GM23338 (cell line): Measurements from ENCODE around the gene ARHGEF3. TPM values are rescaled to one million over a fixed set of nuclear protein-coding genes. Genes with fewer than 3 reads are reported as not detected.

Experiments
- ATAC-seq: fragments of 200-7000 bp; cut with Tn5 transposase; 3 replicates; pipeline ENCODE4 v1.9.1; 2020
- DNase-seq: peaks from one replicate; pipeline ENCODE4 v3.0.0-alpha.2; 2015; ENCODE audit warnings: low spot score
- H2AFZ ChIP-seq: fragments of 200-600 bp; sonication (generic); 2 replicates; pipeline ENCODE4 v1.8.0; 2016; ENCODE audit warnings: antibody characterized with exemption, mild to moderate bottlenecking, moderate library complexity
- H3F3A ChIP-seq: fragments of 200-600 bp; sonication (generic); replicated peaks from 2 replicates; pipeline ENCODE4 v1.8.0; 2017; ENCODE audit warnings: antibody characterized with exemption, mixed run types, low read depth
- H3K27ac ChIP-seq: fragments of 200-600 bp; sonication (generic); 2 replicates; pipeline ENCODE4 v1.6.1; 2016; ENCODE audit warnings: low read depth
- H3K27me3 ChIP-seq: fragments of 200-600 bp; sonication (generic); 2 replicates; pipeline ENCODE4 v1.8.0; 2016; ENCODE audit warnings: mild to moderate bottlenecking, mixed run types, moderate library complexity; ENCODE audit not compliant: insufficient read depth
- H3K36me3 ChIP-seq: fragments of 200-600 bp; sonication (generic); 2 replicates; pipeline ENCODE4 v1.8.0; 2016; ENCODE audit warnings: mild to moderate bottlenecking; ENCODE audit not compliant: insufficient read depth
- H3K4me1 ChIP-seq: fragments of 200-600 bp; sonication (generic); 2 replicates; pipeline ENCODE4 v1.8.0; 2016; ENCODE audit warnings: mild to moderate bottlenecking, moderate library complexity; ENCODE audit not compliant: insufficient read depth
- H3K4me2 ChIP-seq: fragments of 200-600 bp; sonication (generic); 2 replicates; pipeline ENCODE4 v1.7.1; 2017; ENCODE audit warnings: mixed run types
- H3K4me3 ChIP-seq: fragments of 200-600 bp; sonication (generic); 2 replicates; pipeline ENCODE4 v1.6.1; 2016; ENCODE audit warnings: mixed run types
- H3K79me2 ChIP-seq: fragments of 200-600 bp; sonication (generic); replicated peaks from 2 replicates; pipeline ENCODE4 v1.8.0; 2017; ENCODE audit warnings: mild to moderate bottlenecking; ENCODE audit not compliant: insufficient read depth
- H3K9me2 ChIP-seq: fragments of 200-600 bp; sonication (generic); 2 replicates; pipeline ENCODE4 v1.8.0; 2017; ENCODE audit not compliant: insufficient read depth
- H4K20me1 ChIP-seq: fragments of 200-600 bp; sonication (generic); replicated peaks from 2 replicates; pipeline ENCODE4 v1.8.0; 2017; ENCODE audit warnings: mild to moderate bottlenecking; ENCODE audit not compliant: insufficient read depth
- H3K27ac Mint-ChIP-seq: 2 replicates; pipeline ENCODE4 v1.8.0; 2020; ENCODE audit warnings: inconsistent platforms, mild to moderate bottlenecking, moderate library complexity, mixed read lengths
- H3K27me3 Mint-ChIP-seq: 3 replicates; pipeline ENCODE4 v1.8.0; 2022; ENCODE audit warnings: low read depth, mild to moderate bottlenecking, moderate library complexity, mixed read lengths, inconsistent platforms; ENCODE audit not compliant: insufficient read depth, poor library complexity
- H3K36me3 Mint-ChIP-seq: 3 replicates; pipeline ENCODE4 v1.8.0; 2021; ENCODE audit warnings: low read depth, mild to moderate bottlenecking, inconsistent platforms, moderate library complexity, mixed read lengths
- H3K4me1 Mint-ChIP-seq: 3 replicates; pipeline ENCODE4 v1.8.0; 2020; ENCODE audit warnings: mild to moderate bottlenecking, inconsistent platforms, mixed read lengths
- H3K4me3 Mint-ChIP-seq: 3 replicates; pipeline ENCODE4 v1.8.0; 2021; ENCODE audit warnings: moderate library complexity, mild to moderate bottlenecking, inconsistent platforms, mixed read lengths
- H3K9me3 Mint-ChIP-seq: 3 replicates; pipeline ENCODE4 v1.8.0; 2020; ENCODE audit warnings: moderate library complexity, mild to moderate bottlenecking, inconsistent platforms, mixed read lengths
- EZH2phosphoT487 ChIP-seq: fragments of 200-600 bp; sonication (generic); IDR thresholded peaks from one replicate; pipeline ENCODE4 v1.8.1; 2018; ENCODE audit warnings: antibody characterized with exemption; ENCODE audit not compliant: unreplicated experiment
- POLR2AphosphoS5 ChIP-seq: IDR thresholded peaks from 2 replicates; pipeline ENCODE4 v1.6.1; 2016; ENCODE audit warnings: antibody characterized with exemption, low read depth
- polyA plus RNA-seq: library from polyadenylated mRNA; unstranded; fragments of >200 nt; fragmentation: Nextera tagmentation; extraction: Ambion mirVana; gene quantifications from 2 replicates; pipeline ENCODE4 v1.2.1, GENCODE V29; 2016
- total RNA-seq: library from RNA; depleted of rRNA; stranded (reverse); fragments of >200 nt; shearing (Covaris generic); gene quantifications from 2 replicates; pipeline ENCODE4 v1.2.3, GENCODE V29; 2014
- TF ChIP-seq, protein P1 (sequence below): fragments of 250-450 bp; sonication (Bioruptor Pico); IDR thresholded peaks from 2 replicates; pipeline ENCODE4 v1.5.0; 2020; ENCODE audit warnings: mild to moderate bottlenecking, moderate library complexity
- TF ChIP-seq, protein P2 (sequence below): IDR thresholded peaks from one replicate; pipeline ENCODE4 v1.6.1; 2018; ENCODE audit warnings: antibody characterized with exemption; ENCODE audit not compliant: unreplicated experiment
- TF ChIP-seq, protein P3 (sequence below), 2 experiments: fragments of 200-600 bp in 1 of 2; sonication (generic) in 1 of 2; conservative IDR thresholded peaks; 2 replicates each; pipeline versions ENCODE4 v1.5.1 to v1.6.1; 2016 to 2017; ENCODE audit warnings: antibody characterized with exemption in 2 of 2, low read depth in 2 of 2, mild to moderate bottlenecking in 2 of 2, moderate library complexity in 1 of 2

The ARHGEF3 gene
- total and polyA plus RNA-seq, 2 experiments from 2014 or later = 5.0 to 5.1 TPM

DNA sequence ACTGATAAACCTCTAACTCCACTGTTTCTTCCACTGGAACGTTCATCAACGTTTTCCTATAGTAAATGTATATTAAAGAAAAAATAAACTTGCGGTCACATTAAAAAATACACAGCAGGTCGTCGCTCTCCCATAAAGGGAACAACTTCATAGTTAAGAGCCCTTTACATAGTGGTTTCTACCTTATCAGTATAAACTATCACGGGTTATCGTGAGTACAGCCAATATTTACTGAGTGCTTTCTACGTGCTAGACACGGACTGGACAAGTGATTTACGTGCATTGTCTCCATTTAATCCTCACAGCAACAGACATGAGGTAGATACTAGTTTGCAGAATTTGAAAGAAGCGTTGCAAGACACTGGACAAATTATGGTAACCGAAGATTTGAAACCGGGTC, 117.7 kb downstream of the ARHGEF3 start:
- Mint-ChIP-seq H3K36me3 (peaks cover 29% of the 10 kb centered on the region), H3K9me3 (peaks cover 13% of the 10 kb centered on the region), H3K27me3 (peaks cover 18% of the 10 kb centered on the region), H3K4me3 (peak overlapping the region; percentile 60; the same call in 1 of the 3 replicates), H3K4me1 (peaks cover 29% of the 10 kb centered on the region), H3K27ac (no peak overlapping the region)
- Histone ChIP-seq H2AFZ (no peak overlapping the region), H3K9me2 (no peaks in the 10 kb centered on the region), H3K4me1 (peaks cover 16% of the 10 kb centered on the region), H4K20me1 (no peaks in the 10 kb centered on the region), H3K27me3 (peaks cover 34% of the 10 kb centered on the region), H3F3A (no peaks in the 10 kb centered on the region), H3K4me2 (no peak overlapping the region), H3K27ac (no peak overlapping the region), H3K36me3 (no peaks in the 10 kb centered on the region), H3K4me3 (no peak overlapping the region), H3K79me2 (peaks cover 31% of the 10 kb centered on the region)
- TF ChIP-seq POLR2AphosphoS5 = no peak
- TF ChIP-seq, protein P1, sequence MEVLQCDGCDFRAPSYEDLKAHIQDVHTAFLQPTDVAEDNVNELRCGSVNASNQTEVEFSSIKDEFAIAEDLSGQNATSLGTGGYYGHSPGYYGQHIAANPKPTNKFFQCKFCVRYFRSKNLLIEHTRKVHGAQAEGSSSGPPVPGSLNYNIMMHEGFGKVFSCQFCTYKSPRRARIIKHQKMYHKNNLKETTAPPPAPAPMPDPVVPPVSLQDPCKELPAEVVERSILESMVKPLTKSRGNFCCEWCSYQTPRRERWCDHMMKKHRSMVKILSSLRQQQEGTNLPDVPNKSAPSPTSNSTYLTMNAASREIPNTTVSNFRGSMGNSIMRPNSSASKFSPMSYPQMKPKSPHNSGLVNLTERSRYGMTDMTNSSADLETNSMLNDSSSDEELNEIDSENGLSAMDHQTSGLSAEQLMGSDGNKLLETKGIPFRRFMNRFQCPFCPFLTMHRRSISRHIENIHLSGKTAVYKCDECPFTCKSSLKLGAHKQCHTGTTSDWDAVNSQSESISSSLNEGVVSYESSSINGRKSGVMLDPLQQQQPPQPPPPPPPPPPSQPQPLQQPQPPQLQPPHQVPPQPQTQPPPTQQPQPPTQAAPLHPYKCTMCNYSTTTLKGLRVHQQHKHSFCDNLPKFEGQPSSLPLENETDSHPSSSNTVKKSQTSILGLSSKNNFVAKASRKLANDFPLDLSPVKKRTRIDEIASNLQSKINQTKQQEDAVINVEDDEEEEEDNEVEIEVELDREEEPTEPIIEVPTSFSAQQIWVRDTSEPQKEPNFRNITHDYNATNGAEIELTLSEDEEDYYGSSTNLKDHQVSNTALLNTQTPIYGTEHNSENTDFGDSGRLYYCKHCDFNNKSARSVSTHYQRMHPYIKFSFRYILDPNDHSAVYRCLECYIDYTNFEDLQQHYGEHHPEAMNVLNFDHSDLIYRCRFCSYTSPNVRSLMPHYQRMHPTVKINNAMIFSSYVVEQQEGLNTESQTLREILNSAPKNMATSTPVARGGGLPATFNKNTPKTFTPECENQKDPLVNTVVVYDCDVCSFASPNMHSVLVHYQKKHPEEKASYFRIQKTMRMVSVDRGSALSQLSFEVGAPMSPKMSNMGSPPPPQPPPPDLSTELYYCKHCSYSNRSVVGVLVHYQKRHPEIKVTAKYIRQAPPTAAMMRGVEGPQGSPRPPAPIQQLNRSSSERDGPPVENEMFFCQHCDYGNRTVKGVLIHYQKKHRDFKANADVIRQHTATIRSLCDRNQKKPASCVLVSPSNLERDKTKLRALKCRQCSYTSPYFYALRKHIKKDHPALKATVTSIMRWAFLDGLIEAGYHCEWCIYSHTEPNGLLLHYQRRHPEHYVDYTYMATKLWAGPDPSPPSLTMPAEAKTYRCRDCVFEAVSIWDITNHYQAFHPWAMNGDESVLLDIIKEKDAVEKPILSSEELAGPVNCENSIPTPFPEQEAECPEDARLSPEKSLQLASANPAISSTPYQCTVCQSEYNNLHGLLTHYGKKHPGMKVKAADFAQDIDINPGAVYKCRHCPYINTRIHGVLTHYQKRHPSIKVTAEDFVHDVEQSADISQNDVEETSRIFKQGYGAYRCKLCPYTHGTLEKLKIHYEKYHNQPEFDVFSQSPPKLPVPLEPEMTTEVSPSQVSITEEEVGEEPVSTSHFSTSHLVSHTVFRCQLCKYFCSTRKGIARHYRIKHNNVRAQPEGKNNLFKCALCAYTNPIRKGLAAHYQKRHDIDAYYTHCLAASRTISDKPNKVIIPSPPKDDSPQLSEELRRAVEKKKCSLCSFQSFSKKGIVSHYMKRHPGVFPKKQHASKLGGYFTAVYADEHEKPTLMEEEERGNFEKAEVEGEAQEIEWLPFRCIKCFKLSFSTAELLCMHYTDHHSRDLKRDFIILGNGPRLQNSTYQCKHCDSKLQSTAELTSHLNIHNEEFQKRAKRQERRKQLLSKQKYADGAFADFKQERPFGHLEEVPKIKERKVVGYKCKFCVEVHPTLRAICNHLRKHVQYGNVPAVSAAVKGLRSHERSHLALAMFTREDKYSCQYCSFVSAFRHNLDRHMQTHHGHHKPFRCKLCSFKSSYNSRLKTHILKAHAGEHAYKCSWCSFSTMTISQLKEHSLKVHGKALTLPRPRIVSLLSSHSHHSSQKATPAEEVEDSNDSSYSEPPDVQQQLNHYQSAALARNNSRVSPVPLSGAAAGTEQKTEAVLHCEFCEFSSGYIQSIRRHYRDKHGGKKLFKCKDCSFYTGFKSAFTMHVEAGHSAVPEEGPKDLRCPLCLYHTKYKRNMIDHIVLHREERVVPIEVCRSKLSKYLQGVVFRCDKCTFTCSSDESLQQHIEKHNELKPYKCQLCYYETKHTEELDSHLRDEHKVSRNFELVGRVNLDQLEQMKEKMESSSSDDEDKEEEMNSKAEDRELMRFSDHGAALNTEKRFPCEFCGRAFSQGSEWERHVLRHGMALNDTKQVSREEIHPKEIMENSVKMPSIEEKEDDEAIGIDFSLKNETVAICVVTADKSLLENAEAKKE (CRISPR knock-in tag) = no peak
- TF ChIP-seq, protein P2, sequence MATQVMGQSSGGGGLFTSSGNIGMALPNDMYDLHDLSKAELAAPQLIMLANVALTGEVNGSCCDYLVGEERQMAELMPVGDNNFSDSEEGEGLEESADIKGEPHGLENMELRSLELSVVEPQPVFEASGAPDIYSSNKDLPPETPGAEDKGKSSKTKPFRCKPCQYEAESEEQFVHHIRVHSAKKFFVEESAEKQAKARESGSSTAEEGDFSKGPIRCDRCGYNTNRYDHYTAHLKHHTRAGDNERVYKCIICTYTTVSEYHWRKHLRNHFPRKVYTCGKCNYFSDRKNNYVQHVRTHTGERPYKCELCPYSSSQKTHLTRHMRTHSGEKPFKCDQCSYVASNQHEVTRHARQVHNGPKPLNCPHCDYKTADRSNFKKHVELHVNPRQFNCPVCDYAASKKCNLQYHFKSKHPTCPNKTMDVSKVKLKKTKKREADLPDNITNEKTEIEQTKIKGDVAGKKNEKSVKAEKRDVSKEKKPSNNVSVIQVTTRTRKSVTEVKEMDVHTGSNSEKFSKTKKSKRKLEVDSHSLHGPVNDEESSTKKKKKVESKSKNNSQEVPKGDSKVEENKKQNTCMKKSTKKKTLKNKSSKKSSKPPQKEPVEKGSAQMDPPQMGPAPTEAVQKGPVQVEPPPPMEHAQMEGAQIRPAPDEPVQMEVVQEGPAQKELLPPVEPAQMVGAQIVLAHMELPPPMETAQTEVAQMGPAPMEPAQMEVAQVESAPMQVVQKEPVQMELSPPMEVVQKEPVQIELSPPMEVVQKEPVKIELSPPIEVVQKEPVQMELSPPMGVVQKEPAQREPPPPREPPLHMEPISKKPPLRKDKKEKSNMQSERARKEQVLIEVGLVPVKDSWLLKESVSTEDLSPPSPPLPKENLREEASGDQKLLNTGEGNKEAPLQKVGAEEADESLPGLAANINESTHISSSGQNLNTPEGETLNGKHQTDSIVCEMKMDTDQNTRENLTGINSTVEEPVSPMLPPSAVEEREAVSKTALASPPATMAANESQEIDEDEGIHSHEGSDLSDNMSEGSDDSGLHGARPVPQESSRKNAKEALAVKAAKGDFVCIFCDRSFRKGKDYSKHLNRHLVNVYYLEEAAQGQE = no peak
- TF ChIP-seq, protein P3, sequence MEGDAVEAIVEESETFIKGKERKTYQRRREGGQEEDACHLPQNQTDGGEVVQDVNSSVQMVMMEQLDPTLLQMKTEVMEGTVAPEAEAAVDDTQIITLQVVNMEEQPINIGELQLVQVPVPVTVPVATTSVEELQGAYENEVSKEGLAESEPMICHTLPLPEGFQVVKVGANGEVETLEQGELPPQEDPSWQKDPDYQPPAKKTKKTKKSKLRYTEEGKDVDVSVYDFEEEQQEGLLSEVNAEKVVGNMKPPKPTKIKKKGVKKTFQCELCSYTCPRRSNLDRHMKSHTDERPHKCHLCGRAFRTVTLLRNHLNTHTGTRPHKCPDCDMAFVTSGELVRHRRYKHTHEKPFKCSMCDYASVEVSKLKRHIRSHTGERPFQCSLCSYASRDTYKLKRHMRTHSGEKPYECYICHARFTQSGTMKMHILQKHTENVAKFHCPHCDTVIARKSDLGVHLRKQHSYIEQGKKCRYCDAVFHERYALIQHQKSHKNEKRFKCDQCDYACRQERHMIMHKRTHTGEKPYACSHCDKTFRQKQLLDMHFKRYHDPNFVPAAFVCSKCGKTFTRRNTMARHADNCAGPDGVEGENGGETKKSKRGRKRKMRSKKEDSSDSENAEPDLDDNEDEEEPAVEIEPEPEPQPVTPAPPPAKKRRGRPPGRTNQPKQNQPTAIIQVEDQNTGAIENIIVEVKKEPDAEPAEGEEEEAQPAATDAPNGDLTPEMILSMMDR (conservative IDR thresholded peaks at IDR 0.05; ENCODE audit: low read depth in 2 of 2) = no peak
- TF ChIP-seq EZH2phosphoT487 = no peak
- no peak for ATAC-seq
- DNase-seq = no peak
